Measurements from ENCODE around the gene PLEKHG4B.
"Not testable (repeated sequence)": the region's sequence is repeated elsewhere in the genome, so short reads cannot be mapped to it uniquely, and the experiment has no call there.

PLEKHG4B gene, protein sequence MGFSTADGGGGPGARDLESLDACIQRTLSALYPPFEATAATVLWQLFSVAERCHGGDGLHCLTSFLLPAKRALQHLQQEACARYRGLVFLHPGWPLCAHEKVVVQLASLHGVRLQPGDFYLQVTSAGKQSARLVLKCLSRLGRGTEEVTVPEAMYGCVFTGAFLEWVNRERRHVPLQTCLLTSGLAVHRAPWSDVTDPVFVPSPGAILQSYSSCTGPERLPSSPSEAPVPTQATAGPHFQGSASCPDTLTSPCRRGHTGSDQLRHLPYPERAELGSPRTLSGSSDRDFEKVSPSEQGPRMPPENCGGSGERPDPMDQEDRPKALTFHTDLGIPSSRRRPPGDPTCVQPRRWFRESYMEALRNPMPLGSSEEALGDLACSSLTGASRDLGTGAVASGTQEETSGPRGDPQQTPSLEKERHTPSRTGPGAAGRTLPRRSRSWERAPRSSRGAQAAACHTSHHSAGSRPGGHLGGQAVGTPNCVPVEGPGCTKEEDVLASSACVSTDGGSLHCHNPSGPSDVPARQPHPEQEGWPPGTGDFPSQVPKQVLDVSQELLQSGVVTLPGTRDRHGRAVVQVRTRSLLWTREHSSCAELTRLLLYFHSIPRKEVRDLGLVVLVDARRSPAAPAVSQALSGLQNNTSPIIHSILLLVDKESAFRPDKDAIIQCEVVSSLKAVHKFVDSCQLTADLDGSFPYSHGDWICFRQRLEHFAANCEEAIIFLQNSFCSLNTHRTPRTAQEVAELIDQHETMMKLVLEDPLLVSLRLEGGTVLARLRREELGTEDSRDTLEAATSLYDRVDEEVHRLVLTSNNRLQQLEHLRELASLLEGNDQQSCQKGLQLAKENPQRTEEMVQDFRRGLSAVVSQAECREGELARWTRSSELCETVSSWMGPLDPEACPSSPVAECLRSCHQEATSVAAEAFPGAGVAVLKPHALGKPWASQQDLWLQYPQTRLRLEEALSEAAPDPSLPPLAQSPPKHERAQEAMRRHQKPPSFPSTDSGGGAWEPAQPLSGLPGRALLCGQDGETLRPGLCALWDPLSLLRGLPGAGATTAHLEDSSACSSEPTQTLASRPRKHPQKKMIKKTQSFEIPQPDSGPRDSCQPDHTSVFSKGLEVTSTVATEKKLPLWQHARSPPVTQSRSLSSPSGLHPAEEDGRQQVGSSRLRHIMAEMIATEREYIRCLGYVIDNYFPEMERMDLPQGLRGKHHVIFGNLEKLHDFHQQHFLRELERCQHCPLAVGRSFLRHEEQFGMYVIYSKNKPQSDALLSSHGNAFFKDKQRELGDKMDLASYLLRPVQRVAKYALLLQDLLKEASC (N-terminal part only)

DNA sequence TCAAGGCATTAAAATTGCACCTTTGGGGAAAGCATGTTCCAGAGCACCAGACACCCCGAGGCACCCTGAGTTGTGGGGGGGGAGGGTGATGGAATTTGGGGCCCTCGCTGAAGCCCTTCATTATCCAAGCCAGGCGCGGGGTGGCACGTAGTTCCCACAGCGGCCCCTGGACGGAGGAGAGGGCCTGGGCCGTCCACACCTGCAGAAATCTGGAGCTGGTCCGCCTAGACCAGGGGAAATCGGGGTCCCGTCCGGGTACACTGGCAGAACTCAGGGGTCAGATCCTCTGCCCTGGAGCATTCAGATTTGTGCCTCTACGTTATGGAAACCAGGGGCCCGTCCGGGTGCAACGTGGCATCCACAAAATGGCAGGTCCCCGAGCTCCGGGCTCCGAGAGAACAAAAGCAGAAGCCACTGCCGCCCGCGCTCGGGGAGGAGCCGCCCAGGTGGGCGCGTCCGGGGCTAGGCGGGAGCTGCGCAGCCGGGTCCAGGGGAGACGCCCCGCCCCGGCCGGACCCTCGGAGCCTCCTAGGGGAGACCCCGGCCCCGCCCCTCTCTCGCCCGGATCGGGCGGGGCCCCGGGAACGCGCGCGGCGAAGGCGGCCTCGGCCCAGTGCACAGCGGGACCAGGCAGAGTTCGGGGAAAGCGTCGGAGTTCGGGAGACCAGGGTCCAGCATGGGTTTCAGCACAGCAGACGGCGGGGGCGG lies at the start of gene PLEKHG4B:
Gene PLEKHG4B, plus strand, starts transcription at position 613 of the 708 bp plus-strand sequence. Its CDS starts 64 bp downstream, at position 677.
- DNase-seq: peak; percentile 96

DNA sequence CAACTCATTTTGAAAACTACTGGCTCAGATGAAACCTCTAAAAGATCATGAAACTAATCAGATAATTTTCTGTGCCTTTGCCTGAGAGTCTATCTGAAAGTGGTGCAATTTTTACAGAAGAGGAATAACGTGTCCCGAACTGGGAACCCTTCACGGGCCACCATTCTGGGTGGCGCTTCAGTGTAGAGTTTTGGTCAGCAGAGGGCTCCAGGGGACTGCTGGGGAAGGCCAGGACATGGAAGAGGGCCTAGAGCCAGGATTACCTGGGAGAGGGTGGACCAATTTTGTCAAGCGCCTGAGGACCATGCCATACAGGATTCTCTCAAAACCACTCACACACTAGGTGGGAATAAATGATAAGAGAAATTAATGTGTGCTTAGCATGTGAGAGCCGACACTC lies 49.7 kb upstream of the PLEKHG4B start:
- no peak for DNase-seq

DNA sequence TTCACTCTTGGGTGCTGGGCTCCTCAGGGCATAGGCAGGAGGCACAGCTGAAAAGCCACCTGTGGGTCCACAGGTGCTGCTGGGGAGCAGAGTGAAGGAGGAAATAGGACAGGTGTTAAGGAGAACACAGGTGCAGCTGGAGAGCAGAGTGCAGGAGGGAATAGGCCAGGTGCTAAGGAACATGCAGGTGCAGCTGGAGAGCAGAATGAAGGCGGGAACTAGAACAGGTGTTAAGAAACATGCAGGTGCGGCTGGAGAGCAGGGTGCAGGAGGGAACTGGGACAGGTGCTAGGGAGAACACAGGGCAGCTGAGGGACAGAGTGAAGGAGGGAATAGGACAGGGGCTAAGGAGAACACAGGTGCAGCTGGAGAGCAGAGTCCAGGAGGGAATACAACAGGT lies 43.8 kb upstream of the PLEKHG4B start:
- peak; percentile 61 for DNase-seq

DNA sequence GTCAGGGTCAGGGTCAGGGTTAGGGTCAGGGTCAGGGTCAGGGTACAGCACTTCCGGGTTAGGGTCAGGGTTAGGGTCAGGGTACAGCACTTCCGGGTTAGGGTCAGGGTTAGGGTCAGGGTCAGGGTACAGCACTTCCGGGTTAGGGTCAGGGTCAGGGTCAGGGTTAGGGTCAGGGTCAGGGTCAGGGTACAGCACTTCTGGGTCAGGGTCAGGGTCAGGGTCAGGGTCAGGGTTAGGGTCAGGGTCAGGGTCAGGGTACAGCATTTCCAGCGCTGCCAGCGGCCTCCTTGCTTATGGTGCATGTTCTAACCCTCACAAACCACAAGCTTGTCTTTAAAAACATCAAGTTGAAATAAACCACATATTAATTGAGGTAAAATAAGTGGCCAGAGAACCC lies 42.4 kb upstream of the PLEKHG4B start:
- DNase-seq: not testable (repeated sequence)

DNA sequence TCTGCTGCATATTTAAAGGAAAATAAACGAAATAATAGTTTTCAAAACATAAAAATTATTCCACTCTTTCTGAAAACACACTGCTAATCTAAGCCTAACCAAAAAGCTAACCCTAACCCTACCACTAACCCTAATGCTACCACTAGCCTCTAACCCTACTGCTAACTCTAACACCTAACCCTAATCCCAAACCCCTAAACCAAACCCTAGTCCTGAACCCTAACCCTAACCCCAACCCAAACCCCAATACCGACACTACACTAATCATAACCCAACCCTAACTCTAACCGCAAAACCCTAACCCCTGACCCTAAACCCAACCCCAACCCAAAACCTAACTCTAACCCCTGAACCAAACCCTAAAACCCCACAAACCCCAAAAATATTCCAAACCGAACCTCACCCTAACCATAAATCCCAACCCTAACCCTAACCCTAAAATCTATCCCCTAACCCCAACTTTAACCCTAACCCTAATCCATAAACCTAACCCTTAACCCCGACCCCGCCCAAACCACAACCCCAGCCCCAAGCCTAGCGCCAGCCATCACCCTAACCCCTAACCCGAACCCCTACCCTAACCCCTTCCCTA lies 41.9 kb upstream of the PLEKHG4B start:
- DNase-seq: no peak

DNA sequence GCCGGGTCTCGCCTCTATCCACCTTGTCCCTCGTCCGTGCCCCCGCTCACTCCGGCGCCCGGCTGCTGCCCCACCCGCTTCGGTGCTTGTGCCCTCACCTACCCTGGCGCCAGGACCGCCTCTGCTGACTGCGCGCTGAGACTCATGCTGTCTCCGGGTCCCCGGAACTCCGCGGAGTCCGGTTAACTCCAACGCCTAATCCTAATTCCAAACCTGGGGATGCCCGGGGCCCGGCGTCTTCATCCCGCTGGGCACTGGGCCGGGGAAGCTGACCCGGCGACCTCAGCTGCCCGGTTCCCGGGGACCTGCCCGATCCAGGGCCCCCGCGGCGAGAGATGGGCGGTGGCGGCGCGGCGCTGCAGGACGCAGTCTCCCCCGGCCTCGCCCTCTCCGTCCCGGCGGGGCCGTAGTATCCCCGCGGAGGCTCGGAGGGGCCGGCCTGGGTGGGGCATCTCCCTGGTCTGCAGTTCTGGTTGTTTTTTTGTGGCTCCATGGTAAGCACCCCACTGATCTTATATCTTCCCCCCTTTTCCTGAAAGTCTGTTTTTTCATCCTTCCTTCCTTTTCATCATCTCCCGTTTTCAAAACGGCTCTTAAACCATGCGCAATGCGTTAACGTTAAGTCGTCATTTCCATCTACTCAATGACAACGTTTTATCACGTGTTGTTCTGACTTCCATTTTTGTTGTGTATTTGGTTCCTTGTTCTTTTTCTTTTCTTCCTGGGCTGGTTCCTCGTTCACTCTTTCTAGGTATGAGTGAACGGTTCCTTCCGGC lies 41.1 kb upstream of the PLEKHG4B start:
- DNase-seq: no peak

DNA sequence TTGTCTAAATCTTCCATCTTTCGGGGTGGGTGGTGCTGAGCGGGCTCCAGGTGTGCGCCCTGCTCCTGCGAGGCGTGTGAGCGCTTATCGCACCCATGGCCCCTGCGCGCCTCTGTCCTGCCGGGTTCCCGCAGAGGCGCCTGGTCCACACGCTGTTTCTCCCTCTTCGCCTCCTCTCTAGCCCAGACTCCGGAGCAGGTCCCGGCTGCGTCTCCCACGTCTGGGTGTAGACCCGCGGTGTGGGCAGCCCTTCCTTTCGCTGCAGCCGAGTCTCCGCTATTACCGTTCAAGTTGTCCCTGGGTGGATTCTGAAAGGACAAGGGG lies 40.5 kb upstream of the PLEKHG4B start:
- no peak for DNase-seq

DNA sequence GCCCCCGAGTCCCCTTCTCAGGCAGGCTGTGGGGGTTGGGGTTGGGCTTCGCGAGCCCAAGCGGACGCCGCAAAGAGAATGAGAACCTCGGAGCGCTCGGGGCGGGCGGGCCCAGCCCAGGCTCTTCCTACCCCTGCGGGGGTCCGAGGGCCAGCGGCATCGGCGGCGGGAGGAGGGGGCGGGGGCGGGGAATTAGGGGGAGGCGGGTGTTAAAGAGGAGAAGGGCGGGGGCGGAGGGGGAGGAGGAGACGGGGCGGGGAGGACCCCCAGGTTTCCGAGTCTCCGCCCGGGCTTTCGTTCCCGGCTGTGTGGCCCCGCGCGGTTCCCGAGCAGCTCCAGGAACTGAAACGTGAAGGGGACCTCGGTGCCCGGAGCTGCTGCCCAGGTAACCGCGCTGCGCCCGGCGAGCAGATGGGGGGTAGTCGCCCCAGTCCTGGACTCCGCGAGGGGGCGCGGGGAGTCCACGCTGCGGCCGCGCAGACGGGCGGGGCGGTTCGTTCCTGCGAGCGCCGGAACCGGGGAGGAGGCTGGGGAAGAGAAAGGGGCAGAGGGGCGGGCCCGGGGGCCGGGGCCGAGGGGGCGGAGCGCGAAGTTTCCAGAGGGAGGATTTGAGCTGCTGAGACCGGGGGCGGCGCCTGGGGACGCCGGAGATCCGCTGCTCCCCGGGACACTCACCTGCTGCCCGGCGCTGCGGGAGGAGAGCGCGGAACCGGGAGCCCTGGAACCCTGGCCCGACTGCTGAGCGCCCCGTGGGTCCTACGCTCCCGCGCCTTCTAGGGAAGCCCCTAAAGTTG lies 38.4 kb upstream of the PLEKHG4B start:
- peak; percentile 73 for DNase-seq

DNA sequence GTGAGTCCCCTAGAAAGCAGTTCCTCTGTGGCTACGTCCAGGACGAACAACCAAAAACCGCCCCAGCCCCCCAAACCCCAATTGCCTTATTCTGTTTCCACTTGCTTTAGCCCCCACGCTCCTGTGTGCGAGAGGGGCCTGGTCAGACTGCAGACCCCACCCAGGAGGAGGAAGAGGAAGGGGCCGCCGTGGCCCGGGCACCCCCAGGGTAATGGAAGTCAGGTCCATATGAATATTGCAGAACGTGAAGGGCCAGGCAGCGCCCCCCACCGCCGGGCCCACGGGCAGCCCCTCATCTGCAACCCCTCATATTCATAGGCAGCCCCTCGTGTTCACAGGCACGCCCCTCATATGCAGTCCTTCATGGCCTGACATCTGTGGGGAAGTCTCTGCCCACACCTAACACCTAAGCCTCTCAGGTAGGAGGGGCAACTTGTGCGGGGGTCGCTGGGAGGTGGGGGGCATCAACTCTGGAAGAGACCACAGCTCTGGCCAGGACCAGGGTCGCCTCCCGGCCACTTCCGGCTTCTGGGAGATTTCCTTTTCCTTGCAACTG lies 37.7 kb upstream of the PLEKHG4B start:
- no peak for DNase-seq

DNA sequence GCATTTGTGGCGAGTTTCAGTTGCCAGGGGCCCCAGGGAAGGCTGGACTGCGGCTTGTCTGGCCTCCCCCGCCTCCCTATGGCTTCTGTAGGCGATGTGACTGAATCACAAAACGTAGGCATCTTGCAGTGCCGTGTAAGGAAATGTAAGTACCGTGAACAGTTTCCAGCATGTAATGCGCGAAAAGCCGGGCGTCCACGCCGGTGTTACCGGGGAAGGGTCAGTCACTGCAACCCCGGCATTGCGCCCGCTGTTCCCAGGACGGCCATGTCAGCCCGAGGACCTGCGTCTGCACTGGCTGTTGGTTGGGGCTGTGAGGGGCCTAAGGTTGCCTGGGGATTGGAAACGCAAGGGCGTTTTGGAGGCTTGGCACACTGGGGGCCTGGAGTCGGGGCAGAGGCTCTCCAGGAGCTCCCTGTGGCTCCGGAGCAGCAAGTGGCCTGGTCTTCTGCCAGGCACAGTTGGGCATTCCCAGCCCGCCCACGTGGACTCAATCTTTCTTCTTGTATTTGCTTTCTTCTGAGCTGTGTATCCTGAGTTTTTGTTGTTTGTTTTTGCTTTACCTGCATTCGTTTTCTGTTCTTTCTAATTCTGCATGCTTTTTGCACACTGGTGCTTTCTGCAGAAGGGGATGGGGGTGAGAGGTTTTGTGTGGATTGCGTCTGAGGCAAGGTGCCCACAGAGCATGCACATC lies 36.9 kb upstream of the PLEKHG4B start:
- DNase-seq: no peak

DNA sequence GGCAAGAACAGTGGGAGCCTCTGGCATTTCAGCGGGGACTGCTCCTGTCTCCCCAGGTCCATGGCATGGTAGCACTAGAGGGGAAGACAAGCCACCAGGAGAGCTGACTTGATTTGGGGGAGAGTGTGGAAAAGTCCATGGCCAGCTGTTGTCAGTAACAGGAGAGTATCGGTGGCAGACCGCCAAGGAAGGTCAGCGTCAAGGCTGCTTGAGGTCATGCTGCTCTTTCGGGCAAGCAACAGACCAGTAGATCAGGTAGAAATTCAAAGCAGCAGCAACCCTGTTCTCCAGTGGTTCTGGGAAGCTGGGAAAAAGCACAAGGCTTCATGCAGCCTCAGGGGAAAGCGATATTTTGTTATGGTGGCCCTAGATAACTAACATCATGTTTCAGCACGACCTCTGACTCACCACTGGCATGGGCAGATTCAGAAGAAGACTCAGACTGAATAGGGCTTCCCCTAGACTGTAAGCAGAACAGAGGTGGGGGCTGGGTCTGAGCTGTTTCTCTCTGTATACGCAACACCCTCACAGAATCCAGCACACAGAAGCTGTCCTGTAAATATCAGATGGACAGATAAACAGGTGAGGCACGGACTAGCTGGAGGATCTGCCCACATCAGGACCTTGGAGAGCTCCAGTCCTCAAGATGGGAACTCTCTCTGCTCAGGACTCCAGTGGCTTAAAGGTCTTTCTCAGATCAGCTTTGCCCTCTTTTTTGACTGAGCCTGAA lies 35.2 kb upstream of the PLEKHG4B start:
- DNase-seq: no peak

DNA sequence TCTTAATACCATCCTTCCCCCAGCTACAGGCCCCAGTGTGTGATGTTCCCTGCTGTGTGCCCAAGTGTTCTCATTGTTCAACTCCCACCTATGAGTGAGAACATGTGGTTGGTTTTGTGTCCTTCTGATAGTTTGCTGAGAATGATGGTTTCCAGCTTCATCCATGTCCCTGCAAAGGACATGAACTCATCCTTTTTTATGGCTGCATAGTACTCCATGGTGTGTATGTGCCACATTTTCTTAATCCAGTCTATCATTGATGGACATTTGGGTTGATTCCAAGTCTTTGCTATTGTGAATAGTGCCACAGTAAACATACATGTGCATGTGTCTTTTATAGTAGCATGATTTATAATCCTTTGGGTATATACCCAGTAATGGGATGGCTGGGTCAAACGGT lies 31.7 kb upstream of the PLEKHG4B start:
- DNase-seq: not testable (repeated sequence)

DNA sequence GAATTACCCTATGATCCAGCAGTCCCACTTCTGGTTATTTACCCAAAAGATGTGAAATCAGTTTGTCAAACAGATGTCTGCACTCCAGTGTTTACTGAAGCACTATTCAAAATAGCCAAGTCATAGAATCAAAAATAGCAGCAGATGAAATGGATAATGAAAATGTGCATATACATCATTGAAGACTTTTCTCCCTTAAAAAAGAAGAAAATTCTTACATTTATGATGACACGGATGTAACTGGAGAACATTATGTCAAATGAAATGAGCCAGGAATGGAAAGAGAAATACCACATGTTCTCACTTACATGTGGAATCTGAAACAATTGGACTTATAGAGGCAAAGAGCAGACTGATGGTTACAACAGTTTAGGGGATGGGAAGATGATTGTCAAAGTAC lies 21.5 kb upstream of the PLEKHG4B start:
- no peak for DNase-seq

DNA sequence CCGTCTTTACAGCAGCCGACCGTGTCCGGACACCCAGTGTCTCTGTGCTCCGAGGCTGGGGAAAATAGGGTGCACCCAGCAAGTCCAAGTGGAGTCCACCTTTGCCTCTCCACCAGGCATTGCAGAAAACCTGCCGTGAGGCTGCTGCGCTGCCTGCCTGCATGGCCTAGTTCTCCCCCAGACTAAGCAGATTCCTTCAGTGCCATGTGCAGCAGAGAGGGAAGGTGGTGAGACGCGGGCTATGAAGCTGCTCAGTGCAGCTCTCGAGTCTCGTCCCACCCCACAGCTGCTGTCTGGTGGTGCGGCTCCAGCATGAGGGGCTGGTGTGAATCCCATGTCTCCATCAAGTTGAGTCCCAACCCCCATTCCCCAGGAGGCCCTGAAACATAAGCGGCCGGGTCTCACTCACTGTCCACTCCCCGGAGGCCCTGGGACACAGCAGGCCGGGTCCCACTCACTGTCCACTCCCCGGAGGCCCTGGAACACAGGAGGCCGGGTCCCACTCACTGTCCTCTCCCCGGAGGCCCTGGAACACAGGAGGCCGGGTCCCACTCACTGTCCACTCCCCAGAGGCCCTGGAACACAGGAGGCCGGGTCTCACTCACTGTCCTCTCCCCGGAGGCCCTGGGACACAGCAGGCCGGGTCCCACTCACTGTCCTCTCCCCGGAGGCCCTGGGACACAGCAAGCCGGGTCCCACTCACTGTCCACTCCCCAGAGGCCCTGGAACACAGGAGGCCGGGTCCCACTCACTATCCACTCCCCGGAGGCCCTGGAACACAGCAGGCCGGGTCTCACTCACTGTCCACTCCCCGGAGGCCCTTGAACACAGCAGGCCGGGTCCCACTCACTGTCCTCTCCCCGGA lies 19.4 kb upstream of the PLEKHG4B start:
- not testable (repeated sequence) for DNase-seq

DNA sequence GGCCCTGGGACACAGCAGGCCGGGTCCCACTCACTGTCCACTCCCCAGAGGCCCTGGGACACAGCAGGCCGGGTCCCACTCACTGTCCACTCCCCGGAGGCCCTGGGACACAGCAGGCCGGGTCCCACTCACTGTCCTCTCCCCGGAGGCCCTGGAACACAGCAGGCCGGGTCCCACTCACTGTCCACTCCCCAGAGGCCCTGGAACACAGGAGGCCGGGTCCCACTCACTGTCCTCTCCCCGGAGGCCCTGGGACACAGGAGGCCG lies 18.9 kb upstream of the PLEKHG4B start:
- not testable (repeated sequence) for DNase-seq

DNA sequence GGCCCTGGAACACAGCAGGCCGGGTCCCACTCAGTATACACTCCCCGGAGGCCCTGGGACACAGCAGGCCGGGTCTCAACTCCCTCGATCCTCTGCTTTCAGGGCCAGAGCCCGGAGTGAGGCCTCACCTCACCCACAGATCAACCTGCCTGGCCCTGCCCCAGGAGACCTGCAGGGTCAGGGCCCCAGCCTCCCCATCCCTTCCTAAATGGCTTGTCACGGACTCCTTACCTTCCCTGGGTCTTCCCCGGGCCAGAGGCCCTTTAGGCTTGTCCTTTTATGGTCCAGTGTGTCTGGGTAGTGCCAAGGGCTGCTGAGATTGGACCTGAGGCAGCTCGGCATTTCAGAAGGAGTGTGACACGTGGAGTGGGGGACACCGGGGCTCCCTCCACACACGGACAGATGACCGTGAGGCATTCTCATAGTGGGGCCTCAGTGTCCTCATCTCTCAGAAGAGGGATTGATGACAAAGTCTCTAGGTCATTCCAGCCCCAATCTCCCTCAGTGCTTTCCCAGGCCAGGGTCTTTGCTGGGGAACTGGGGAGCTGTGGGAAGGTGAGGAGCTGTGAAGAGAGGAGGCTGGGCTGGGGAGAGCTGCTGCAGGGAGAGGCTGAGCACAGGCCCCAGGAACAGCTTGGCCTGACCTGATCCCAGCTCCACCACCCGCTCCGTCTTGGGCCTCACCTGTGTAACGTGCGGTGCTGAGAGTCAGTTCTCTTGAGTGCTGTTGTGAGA lies 18.0 kb upstream of the PLEKHG4B start:
- DNase-seq: no peak

DNA sequence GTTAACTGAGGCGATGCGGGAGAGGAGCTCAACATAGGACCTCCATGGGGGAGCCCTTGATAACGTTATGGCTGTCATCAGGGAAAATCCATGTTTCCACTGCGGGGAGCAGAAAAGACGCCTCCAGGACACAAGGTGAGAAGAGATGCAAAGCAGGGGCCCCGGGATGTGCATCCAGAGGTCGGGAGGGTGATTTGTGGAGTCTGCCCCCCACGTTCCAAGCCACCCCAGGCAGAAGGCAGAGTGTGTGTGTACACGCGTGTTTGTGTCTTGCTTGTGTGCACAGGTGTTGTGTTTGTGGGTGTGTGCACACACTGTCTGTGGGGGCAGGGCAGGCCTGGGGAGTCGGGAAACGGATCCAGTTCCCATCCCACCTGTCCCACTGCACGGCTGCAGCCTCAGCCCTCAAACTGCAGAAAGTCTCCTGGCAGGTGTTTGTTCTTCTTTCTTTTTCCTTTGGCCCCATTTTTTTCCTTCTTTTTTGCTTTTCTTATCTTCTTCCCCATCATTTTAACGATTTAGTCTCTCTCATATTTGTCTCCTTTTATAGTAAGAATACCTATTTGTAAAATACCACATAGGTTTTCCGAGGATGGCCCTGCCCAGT lies 17.4 kb upstream of the PLEKHG4B start:
- DNase-seq: no peak

Data from NCI-H1105 (cell line).